Small intestine (tissue), 7 donors: ENCODE measurements around the gene ENPP1. TPM values are rescaled to one million over a fixed set of nuclear protein-coding genes. Genes with fewer than 3 reads are reported as not detected.
A peak's percentile ranks its signal among the peaks of the same experiment; 100 is the strongest.

Source experiments
- DNase-seq, 2 donors: peaks; one replicate each; pipeline versions ENCODE4 v3.0.0 to v3.0.0-alpha.2; 2013
- FAIRE-seq: peaks from 2 replicates; lab custom pipeline; 2012; peaks lifted over from hg19 to GRCh38; lab: Jason Lieb, UNC
- H3K27ac ChIP-seq, 3 donors: one replicate each; pipeline ENCODE4 v1.5.1; 2013; ENCODE audit warnings: low read length in 2 of 3, mild to moderate bottlenecking in 2 of 3, control low read depth in 1 of 3, inconsistent platforms in 1 of 3, low read depth in 1 of 3, moderate library complexity in 1 of 3
- H3K27me3 ChIP-seq, 3 donors: one replicate each; pipeline ENCODE4 v1.6.1; 2013; ENCODE audit warnings: low read length in 3 of 3, inconsistent platforms in 1 of 3; ENCODE audit not compliant: control insufficient read depth in 3 of 3, insufficient read depth in 3 of 3
- H3K36me3 ChIP-seq, 3 donors: one replicate each; pipeline ENCODE4 v1.6.1; 2013; ENCODE audit warnings: low read length in 3 of 3, inconsistent platforms in 1 of 3, low read depth in 1 of 3, mild to moderate bottlenecking in 1 of 3, moderate library complexity in 1 of 3; ENCODE audit not compliant: control insufficient read depth in 3 of 3, insufficient read depth in 2 of 3
- H3K4me1 ChIP-seq, 3 donors: one replicate each; pipeline ENCODE4 v1.6.1; 2013; ENCODE audit warnings: low read length in 2 of 3, inconsistent platforms in 1 of 3, low read depth in 1 of 3, mild to moderate bottlenecking in 1 of 3, moderate library complexity in 1 of 3; ENCODE audit not compliant: control insufficient read depth in 3 of 3, insufficient read depth in 2 of 3
- H3K4me3 ChIP-seq, 3 donors: one replicate each; pipeline ENCODE4 v1.5.1; 2013; ENCODE audit warnings: low read length in 3 of 3, control low read depth in 1 of 3, inconsistent platforms in 1 of 3, low read depth in 1 of 3, mild to moderate bottlenecking in 1 of 3, moderate library complexity in 1 of 3
- H3K9me3 ChIP-seq, 2 donors: one replicate each; pipeline ENCODE4 v1.6.1; 2013; ENCODE audit warnings: low read depth in 1 of 2, low read length in 1 of 2; ENCODE audit not compliant: control insufficient read depth in 2 of 2, insufficient read depth in 1 of 2
- WGBS, 3 donors: extraction: QIAGEN DNeasy Blood & Tissue Kit; methylation state at CpG; one replicate each; pipeline ENCODE4 v1.1.7; 2013; 5-methylcytosine and 5-hydroxymethylcytosine counted together
- polyA plus RNA-seq, 4 donors: library from polyadenylated mRNA; stranded (reverse) in 3 of 4; unstranded in 1 of 4; fragments of 200-250 nt in 3 of 4; fragments of 120-200 nt in 1 of 4; gene quantifications; one replicate each; pipeline versions ENCODE4 v1.2.1 to v1.2.3, GENCODE V29; 2013
- donor health status: healthy with polysubstance abuse.
- donor health status: control.
- donor health status: control.
- donor health status: Bipolar disorder and iron deficiency.
- donor health status: healthy.

The ENPP1 gene
- polyA plus RNA-seq, 4 donors, result 0.57 to 11.4 (median 1.1) TPM

DNA sequence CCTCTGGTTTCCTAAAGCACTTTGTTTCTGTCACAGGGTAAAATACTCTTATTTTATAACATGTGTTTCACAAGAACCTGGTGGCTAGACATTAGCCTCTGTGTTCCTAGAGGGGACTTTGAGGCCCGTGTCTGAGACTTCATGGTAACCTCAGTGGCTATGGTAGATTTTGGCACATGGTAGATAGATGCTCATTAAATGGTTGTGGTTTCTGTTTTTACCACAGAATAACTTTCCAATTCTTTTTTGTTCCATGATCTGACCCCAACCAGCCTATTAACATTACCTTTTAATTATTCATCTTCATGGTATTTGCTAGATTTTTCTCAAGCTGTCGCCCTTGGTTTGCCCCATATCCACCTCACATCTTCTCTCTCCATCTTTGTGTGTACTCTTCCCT, 109.0 kb downstream of the ENPP1 start:
- peaks cover 0 to 2% (median 0%) of the 10 kb centered on the region in 3 donors for H3K27me3 ChIP-seq
- DNase-seq (no peak), FAIRE-seq (no peak)
- H3K4me3 ChIP-seq, result no peak overlapping the region
- 61 to 77% (median 77%) methylated on average over 2 of the region's 2 CpGs for WGBS, 3 donors
- H3K36me3 ChIP-seq, result no peaks in the 10 kb centered on the region
- H3K9me3 ChIP-seq, result no peaks in the 10 kb centered on the region
- no peaks in the 10 kb centered on the region for H3K4me1 ChIP-seq
- no peak overlapping the region for H3K27ac ChIP-seq

DNA sequence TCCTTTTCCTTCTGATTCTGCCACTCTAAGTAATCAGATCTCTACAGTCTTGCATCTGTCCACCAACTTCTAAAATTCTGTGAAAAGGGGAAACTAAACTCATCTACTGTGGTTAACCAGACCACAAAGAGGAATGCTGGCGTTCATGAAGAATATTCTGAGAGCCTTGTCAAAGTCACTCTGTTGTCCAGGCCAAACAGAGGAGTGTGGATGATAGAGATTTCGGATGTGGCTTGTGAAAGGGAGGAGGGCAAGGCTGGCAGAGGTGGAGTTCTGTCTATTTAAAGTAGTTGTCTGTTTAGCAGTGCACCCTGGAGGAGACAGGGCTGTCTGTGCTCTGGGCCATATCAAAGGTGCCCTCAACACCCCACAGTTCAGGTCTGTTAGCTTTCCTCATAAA, 109.5 kb downstream of the ENPP1 start:
- no peak for FAIRE-seq
- no peak overlapping the region for H3K4me3 ChIP-seq
- WGBS, 3 donors, result 53 to 85% (median 61%) methylated on average over 2 of the region's 2 CpGs

DNA sequence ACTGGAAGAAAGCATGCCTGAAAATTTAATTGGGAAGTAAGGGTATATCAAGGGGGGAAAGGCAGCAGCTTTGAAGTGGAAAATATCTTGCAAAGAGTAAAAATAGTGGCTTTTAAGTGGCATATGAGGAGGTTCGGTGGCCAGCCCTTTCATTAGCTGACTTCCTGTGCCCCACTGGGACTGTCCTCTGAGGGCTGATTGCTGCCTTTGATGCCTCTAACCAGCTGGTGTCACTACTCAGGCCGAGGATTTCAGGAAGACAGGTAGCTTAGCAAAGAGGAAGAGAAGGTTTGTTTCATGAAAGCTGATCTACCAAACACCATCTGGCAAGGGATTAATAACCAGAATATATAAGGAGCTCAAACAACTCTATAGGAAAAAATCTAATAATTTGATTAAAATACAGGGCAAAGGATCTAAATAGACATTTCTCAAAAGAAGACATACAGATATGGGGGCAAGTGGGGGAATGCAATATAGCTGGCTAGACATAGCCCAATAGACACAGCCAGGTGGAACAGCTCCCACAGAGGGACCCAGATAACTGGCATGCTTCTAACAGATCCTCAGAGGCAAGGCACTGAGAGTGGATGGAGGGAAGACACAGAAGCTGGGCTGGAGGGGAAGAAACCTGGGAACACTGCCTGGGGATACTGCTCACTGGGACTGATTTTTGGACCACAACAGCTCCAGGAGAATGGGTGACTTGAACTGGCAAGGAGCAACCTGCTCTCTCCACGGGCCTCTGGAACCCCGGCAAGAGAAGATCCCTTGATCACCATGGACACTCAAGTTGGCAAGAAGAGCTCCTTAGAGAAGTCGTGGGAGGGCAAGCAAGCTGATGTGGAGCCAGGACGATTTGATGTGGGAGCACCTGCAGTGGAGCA, 110.2 kb downstream of the ENPP1 start:
- no peaks in the 10 kb centered on the region for H3K4me1 ChIP-seq
- H3K27me3 ChIP-seq, result peaks cover 0 to 2% (median 0%) of the 10 kb centered on the region in 3 donors
- no peak overlapping the region for H3K4me3 ChIP-seq
- no peaks in the 10 kb centered on the region for H3K9me3 ChIP-seq
- FAIRE-seq, result no peak
- WGBS, 3 donors, result 70 to 80% (median 78%) methylated on average over 6 of the region's 6 CpGs
- H3K36me3 ChIP-seq, result no peaks in the 10 kb centered on the region
- H3K27ac ChIP-seq, result no peak overlapping the region
- DNase-seq, result no peak

More for the DNA sequence above, 109.5 kb downstream of the ENPP1 start:
- Histone ChIP-seq H3K36me3 (no peaks in the 10 kb centered on the region), H3K27me3 (peaks cover 0 to 2% (median 0%) of the 10 kb centered on the region in 3 donors), H3K9me3 (no peaks in the 10 kb centered on the region), H3K4me1 (no peaks in the 10 kb centered on the region), H3K27ac (no peak overlapping the region)
- DNase-seq, result no peak

DNA sequence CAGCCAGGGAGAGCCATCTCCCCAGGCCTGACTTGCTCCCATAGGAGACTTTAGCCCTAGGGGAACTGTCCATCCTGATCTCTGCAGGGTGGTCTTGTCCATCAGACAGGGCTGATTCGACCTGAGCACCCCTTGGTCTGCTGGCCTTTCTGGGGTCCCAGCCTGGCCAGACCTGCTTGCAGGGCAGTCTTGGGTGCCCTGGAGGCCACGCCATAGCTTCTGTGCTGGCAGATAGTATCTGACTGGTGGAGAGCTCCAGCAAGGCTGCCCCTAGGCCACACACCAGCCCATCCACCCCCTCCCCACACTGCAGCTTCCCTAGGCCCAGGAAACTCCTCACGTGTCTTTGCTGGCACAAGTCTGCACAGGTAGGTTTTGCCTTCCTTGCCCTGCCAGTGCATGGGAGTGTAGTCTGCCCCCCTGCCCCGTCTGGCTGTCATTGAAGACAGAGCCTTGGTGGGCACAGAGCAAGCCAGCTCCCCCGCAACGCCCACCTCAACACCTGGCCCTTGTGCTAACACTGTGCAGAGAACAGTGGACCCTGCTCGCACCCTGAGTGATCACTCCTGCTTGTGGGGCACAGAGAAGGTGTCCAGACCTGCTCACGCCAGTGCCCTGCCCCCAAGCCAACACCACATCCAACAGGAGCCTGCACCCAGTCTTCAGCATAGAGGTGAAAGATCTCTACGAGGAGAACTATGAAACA, 111.0 kb downstream of the ENPP1 start:
- Histone ChIP-seq H3K4me1 (no peaks in the 10 kb centered on the region), H3K27me3 (peaks cover 0 to 2% (median 0%) of the 10 kb centered on the region in 3 donors), H3K27ac (no peak overlapping the region), H3K36me3 (no peaks in the 10 kb centered on the region), H3K4me3 (no peak overlapping the region), H3K9me3 (peaks cover 0 to 7% of the 10 kb centered on the region in 2 donors)
- WGBS, 3 donors, result 82 to 83% (median 82%) methylated on average over 9 of the region's 9 CpGs
- FAIRE-seq, result no peak
- no peak for DNase-seq

DNA sequence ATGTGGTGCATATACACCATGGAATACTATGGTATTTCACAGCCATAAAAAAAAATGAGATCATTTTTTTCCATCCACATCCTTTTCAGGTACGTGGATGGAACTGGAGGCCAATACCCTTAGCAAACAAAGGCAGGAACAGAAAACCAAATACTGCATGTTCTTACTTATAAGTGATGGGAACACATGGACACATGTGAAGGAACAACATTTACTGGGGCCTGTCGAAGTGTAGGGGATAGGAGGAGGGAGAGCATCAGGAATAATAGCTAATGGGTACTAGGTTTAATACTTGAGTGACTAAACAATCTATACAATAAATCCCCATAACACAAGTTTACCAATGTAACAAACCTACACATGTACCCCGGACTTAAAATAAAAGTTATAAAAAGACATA, 112.8 kb downstream of the ENPP1 start:
- H3K9me3 ChIP-seq, result peaks cover 0 to 10% of the 10 kb centered on the region in 2 donors
- H3K27me3 ChIP-seq, result peaks cover 0 to 2% (median 0%) of the 10 kb centered on the region in 3 donors
- H3K27ac ChIP-seq, result no peak overlapping the region
- FAIRE-seq, result no peak
- no peak overlapping the region for H3K4me3 ChIP-seq
- no peak for DNase-seq
- H3K36me3 ChIP-seq, result no peaks in the 10 kb centered on the region
- no peaks in the 10 kb centered on the region for H3K4me1 ChIP-seq
- 69 to 72% (median 70%) methylated on average over 3 of the region's 3 CpGs for WGBS, 3 donors

GRCh38 chr6:131923356-131923755, 115.5 kb downstream of the ENPP1 start:
- H3K4me3 ChIP-seq, result no peak overlapping the region
- no peaks in the 10 kb centered on the region for H3K36me3 ChIP-seq
- no peaks in the 10 kb centered on the region for H3K4me1 ChIP-seq
- DNase-seq (peak; percentile 74), FAIRE-seq (no peak)
- no peaks in the 10 kb centered on the region for H3K27me3 ChIP-seq
- WGBS, 3 donors, result 6 to 13% (median 6%) methylated on average over 2 of the region's 2 CpGs
- peaks cover 0 to 10% of the 10 kb centered on the region in 2 donors for H3K9me3 ChIP-seq
- no peak overlapping the region for H3K27ac ChIP-seq

- Histone ChIP-seq H3K27ac (no peak overlapping the region), H3K9me3 (peaks cover 0 to 10% of the 10 kb centered on the region in 2 donors), H3K36me3 (no peaks in the 10 kb centered on the region), H3K27me3 (no peaks in the 10 kb centered on the region), H3K4me3 (no peak overlapping the region), H3K4me1 (no peaks in the 10 kb centered on the region)
- peak; percentile 49 for FAIRE-seq
- peak; percentile 39 to 47 for DNase-seq
- WGBS, 3 donors, result 12 to 26% (median 19%) methylated on average over 4 of the region's 4 CpGs
Observed at GRCh38 chr6:131924881-131925474, 117.2 kb downstream of the ENPP1 start.

DNA sequence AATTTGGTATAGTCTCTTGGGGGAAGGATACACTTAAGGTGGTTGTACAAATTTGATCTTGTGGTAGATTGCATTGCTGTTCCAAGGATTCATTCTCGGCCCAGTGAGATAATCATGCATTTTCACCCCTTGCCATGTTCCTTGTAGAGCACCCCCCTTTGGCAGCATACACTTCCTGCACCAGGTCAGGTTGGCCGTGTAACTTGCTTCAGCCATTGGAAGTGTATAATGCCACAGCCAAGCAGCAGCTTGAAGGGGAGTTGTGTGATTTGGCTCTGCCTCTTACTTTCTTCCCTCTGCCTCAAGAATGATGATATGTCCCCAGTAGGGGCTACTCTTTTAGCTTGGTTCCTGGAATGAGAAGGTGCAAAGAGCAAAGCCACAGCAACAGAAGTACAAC, 121.4 kb downstream of the ENPP1 start:
- FAIRE-seq (no peak), DNase-seq (no peak)
- Histone ChIP-seq H3K9me3 (no peaks in the 10 kb centered on the region), H3K36me3 (no peaks in the 10 kb centered on the region), H3K27me3 (no peaks in the 10 kb centered on the region), H3K4me3 (no peak overlapping the region), H3K4me1 (no peaks in the 10 kb centered on the region), H3K27ac (no peak overlapping the region)
- 67 to 77% (median 70%) methylated on average over 2 of the region's 2 CpGs for WGBS, 3 donors
